ENCODE results near the gene USP31. TPM values are rescaled to one million over a fixed set of nuclear protein-coding genes. Genes with fewer than 3 reads are reported as not detected.

USP31 gene
- total and polyA plus RNA-seq, 2 of the 13 experiments (the other 11 are each of a cell fraction or from before 2014, with no cell fraction given), result 22.5 to 23.3 TPM

DNA sequence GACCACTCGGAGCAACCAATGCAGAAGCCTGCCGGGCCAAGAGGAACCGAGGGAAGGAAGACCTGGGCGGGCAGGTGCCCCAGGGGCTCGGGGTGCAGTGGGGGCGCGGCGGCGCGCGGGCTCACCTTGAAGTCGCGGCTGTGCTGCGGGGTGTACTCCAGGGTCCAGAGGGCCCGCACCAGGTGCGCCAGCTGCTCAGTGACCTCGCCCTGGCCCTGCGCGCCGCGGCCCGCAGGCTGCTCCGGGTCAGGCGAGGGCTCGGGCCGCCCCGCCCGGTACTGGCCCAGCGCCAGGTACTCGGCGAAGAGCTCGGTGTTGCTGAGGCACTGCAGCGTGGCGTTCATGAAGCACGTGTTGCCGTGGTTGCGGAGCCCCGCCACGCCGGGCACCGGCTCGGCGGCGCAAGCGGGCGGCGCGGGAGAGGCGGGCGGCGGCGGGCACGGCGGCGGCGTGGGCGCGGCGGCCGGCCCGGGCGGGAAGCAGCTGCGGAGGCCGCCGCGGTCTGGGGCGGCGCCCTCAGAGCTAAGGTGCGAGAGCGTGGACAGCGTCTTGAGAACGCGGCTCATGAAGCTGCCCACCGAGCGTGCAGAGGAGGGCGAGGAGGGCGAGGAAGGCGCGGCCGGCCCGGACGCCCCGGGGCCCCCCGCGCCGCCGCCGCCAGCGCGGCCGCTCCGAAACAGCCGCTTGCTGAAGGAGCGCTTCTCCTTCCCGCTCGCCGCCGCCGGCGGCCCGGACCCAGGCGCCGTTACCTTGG, 562 bp downstream of the USP31 start (continued):
- TF ChIP-seq, protein P1, sequence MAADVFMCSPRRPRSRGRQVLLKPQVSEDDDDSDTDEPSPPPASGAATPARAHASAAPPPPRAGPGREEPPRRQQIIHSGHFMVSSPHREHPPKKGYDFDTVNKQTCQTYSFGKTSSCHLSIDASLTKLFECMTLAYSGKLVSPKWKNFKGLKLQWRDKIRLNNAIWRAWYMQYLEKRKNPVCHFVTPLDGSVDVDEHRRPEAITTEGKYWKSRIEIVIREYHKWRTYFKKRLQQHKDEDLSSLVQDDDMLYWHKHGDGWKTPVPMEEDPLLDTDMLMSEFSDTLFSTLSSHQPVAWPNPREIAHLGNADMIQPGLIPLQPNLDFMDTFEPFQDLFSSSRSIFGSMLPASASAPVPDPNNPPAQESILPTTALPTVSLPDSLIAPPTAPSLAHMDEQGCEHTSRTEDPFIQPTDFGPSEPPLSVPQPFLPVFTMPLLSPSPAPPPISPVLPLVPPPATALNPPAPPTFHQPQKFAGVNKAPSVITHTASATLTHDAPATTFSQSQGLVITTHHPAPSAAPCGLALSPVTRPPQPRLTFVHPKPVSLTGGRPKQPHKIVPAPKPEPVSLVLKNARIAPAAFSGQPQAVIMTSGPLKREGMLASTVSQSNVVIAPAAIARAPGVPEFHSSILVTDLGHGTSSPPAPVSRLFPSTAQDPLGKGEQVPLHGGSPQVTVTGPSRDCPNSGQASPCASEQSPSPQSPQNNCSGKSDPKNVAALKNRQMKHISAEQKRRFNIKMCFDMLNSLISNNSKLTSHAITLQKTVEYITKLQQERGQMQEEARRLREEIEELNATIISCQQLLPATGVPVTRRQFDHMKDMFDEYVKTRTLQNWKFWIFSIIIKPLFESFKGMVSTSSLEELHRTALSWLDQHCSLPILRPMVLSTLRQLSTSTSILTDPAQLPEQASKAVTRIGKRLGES (CRISPR knock-in tag; IDR thresholded peaks at IDR 0.05; ENCODE audit: borderline replicate concordance), result no peak; the same call in 1 of the 2 replicates
- TF ChIP-seq, protein P2, sequence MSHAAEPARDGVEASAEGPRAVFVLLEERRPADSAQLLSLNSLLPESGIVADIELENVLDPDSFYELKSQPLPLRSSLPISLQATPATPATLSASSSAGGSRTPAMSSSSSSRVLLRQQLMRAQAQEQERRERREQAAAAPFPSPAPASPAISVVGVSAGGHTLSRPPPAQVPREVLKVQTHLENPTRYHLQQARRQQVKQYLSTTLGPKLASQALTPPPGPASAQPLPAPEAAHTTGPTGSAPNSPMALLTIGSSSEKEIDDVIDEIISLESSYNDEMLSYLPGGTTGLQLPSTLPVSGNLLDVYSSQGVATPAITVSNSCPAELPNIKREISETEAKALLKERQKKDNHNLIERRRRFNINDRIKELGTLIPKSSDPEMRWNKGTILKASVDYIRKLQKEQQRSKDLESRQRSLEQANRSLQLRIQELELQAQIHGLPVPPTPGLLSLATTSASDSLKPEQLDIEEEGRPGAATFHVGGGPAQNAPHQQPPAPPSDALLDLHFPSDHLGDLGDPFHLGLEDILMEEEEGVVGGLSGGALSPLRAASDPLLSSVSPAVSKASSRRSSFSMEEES (CRISPR knock-in tag; IDR thresholded peaks at IDR 0.05), result peak; percentile 31; the same call in 1 of the 2 replicates
- TF ChIP-seq ZNF138 (CRISPR knock-in tag; IDR thresholded peaks at IDR 0.05; ENCODE audit: low read depth) (no peak; the same call in none of the 2 replicates), HDAC6 (IDR thresholded peaks at IDR 0.05; ENCODE audit: low read depth, low read length) (no peak), ARID2 (CRISPR knock-in tag; IDR thresholded peaks at IDR 0.05; ENCODE audit: borderline replicate concordance) (peak; percentile 77; the same call in 1 of the 2 replicates), ZSCAN25 (CRISPR knock-in tag; IDR thresholded peaks at IDR 0.05) (peak; percentile 62; the same call in 1 of the 2 replicates), ZNF746 (CRISPR knock-in tag; IDR thresholded peaks at IDR 0.05) (no peak), RNF2 (conservative IDR thresholded peaks at IDR 0.05; ENCODE audit: low read depth) (0 out of 2 replicates have a peak, but pooled peaks have one; percentile 46), ZNF652 (CRISPR knock-in tag; IDR thresholded peaks at IDR 0.05; ENCODE audit: borderline replicate concordance, low read depth) (no peak), REPIN1 (CRISPR knock-in tag; IDR thresholded peaks at IDR 0.05; ENCODE audit: borderline replicate concordance, low read depth) (no peak; the same call in 1 of the 2 replicates), ZNF83 (CRISPR knock-in tag; IDR thresholded peaks at IDR 0.05; ENCODE audit: borderline replicate concordance) (0 out of 2 replicates have a peak, but pooled peaks have one; percentile 72), ZNF563 (CRISPR knock-in tag; IDR thresholded peaks at IDR 0.05) (peak; percentile 60; the same call in 1 of the 2 replicates), BORCS8-MEF2B (CRISPR knock-in tag; IDR thresholded peaks at IDR 0.05) (peak; percentile 89), ZNF430 (CRISPR knock-in tag; IDR thresholded peaks at IDR 0.05) (peak; percentile 74; the same call in 1 of the 2 replicates), ZNF670 (CRISPR knock-in tag; IDR thresholded peaks at IDR 0.05; ENCODE audit: borderline replicate concordance) (no peak; the same call in 1 of the 2 replicates), MYC (CRISPR knock-in tag; IDR thresholded peaks at IDR 0.05; ENCODE audit: borderline replicate concordance) (peak; percentile 97)
- TF ChIP-seq, protein P3, sequence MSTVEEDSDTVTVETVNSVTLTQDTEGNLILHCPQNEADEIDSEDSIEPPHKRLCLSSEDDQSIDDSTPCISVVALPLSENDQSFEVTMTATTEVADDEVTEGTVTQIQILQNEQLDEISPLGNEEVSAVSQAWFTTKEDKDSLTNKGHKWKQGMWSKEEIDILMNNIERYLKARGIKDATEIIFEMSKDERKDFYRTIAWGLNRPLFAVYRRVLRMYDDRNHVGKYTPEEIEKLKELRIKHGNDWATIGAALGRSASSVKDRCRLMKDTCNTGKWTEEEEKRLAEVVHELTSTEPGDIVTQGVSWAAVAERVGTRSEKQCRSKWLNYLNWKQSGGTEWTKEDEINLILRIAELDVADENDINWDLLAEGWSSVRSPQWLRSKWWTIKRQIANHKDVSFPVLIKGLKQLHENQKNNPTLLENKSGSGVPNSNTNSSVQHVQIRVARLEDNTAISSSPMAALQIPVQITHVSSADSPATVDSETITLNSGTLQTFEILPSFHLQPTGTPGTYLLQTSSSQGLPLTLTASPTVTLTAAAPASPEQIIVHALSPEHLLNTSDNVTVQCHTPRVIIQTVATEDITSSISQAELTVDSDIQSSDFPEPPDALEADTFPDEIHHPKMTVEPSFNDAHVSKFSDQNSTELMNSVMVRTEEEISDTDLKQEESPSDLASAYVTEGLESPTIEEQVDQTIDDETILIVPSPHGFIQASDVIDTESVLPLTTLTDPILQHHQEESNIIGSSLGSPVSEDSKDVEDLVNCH (CRISPR knock-in tag; IDR thresholded peaks at IDR 0.05), result no peak
- TF ChIP-seq, protein P4, sequence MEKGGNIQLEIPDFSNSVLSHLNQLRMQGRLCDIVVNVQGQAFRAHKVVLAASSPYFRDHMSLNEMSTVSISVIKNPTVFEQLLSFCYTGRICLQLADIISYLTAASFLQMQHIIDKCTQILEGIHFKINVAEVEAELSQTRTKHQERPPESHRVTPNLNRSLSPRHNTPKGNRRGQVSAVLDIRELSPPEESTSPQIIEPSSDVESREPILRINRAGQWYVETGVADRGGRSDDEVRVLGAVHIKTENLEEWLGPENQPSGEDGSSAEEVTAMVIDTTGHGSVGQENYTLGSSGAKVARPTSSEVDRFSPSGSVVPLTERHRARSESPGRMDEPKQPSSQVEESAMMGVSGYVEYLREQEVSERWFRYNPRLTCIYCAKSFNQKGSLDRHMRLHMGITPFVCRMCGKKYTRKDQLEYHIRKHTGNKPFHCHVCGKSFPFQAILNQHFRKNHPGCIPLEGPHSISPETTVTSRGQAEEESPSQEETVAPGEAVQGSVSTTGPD (CRISPR knock-in tag; IDR thresholded peaks at IDR 0.05), result no peak

Data from HepG2 (cell line).